HG03159 (cell line): ENCODE measurements around the gene MAGI2.

Source experiments
- ATAC-seq: cut with Tn5 transposase; IDR thresholded peaks from one replicate; pipeline ENCODE4 v1.9.1; 2021; ENCODE audit warnings: mild to moderate bottlenecking, moderate library complexity; ENCODE audit not compliant: unreplicated experiment

MAGI2 gene

GRCh38 chr7:78134256-78134655, 1319.2 kb downstream of the MAGI2 start:
- ATAC-seq: peak; percentile 60

DNA sequence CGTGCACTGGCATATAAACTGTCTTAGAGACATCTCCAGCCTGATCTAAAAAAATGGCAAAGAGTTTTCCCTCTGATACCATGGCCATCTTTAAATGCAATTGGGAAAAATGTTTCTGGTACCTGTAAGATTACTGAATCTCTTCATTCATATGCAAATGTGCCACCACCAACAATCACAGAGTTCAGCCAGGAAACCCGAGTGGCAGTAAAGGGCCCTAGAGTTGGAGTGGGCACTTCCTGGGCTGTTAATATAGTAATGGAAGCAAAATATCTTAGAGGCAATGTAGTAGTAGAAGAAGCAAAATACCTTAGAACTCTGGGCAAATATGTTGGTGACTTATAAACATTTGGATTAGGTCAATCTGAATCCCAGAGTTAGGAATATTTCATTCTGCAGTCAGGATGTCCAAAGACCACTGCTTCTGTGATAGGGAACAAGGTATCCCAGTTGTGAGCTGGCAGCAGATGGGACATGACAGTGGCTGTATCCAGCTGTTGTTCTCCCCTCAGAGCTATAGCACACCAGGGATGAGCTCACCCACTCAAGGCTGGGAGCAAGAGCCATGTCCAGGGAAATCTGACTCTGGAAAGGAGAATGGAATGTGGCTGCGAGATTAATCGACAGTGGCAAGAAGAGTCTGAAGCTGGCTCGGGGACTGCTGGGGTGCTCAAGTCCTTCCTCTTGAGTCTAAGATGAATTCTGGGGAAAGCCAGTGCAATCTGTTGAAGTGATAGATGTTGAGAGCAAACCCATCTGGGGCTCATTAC, 1322.8 kb downstream of the MAGI2 start:
- no peak for ATAC-seq

DNA sequence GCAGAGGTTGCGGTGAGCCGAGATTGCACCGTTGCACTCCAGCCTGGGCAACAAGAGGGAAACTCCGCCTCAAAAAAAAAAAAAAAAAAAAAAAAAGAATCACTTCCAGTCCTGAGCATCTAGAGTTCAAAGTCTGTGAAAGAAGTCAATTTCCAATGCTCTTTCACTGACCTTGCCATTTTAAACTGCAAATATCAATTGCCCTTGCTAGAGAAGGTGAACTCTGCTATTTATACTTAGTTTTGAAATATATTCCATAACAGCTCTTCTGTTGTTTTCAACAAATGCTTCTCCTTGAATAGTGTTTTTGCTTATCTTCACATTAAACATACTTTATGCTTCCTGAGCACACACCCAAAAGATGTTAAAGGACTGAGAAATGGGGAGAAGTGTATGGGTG, 1323.6 kb downstream of the MAGI2 start:
- no peak for ATAC-seq

GRCh38 chr7:78127009-78127408, 1326.5 kb downstream of the MAGI2 start:
- no peak for ATAC-seq

- no peak for ATAC-seq
These were observed 1327.6 kb downstream of the MAGI2 start for GRCh38 chr7:78125884-78126283.

DNA sequence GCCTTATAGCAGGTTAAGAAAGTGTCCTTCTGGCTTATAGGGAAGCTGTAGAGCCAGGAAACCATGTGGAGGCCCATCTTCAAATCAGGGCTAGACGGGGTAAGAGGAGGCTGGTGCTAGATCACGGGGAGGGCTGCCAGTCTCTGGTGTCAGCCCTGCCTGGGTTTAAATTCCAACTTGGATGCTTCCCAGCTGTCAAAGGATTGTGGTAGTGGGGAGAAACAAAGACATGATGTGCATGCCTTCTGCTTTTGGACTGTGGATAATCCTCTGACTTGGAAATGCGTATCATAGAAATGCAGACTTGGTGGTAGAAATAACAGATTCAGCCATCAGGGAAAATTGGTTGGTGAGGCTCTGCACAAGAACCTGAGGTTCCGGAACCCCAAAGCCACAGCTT, 1329.3 kb downstream of the MAGI2 start:
- no peak for ATAC-seq

DNA sequence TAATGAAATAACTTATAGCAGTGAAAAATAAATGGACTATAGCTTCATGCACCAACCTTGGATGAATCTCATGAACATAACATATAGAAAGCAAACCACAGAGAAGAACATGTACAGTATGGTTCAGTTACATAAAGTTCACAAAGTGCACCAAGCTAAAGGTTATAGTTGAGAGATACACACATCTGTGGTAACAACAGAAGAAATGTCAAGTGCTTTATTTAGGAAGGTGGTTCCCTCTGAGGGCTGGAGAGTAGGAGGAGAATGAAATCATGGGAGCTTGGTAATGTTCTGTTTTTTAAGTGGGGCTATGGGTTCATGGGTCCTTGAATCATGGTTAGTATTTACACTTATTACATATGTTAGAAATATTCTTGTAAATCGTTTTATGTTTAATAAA, 1331.6 kb downstream of the MAGI2 start:
- ATAC-seq: no peak

- ATAC-seq: no peak
These were observed 1335.0 kb downstream of the MAGI2 start for GRCh38 chr7:78118470-78118869.

DNA sequence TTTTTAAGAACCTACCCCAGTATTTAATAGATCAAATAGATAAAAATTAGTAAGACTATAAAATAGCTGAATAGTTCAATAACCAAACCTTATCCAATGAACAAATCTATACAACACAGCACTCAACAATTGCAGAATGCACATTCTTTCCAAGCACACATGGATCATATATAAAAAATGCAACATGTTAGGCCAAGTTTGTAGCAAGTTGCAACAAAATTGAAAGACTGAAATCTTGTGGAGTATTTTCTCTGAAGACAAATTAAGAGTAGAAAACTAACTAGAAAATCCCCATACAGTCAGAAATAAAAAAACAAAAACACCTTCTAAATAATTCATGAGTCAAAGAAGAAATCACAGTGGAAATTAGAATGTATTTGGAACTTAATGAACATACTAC, 1337.6 kb downstream of the MAGI2 start:
- ATAC-seq: no peak

DNA sequence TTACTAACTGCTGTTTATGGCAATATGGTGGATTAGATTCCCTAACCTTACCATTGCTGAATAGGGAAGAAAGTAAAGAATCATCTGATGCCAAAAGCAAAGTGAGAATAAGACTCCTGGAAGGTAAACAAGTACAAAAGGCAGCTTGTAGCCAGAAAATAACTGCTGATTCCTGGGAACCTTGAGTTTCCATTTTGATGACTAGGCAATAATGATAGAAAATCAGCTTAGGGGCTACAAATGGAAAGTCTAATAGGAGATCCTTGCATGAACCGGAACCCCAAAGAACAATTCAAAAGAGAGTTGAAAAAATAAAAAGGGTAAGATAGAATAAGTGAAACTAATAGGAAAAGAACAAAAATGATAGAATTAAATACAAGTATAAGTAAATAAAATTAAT, 1338.5 kb downstream of the MAGI2 start:
- no peak for ATAC-seq

DNA sequence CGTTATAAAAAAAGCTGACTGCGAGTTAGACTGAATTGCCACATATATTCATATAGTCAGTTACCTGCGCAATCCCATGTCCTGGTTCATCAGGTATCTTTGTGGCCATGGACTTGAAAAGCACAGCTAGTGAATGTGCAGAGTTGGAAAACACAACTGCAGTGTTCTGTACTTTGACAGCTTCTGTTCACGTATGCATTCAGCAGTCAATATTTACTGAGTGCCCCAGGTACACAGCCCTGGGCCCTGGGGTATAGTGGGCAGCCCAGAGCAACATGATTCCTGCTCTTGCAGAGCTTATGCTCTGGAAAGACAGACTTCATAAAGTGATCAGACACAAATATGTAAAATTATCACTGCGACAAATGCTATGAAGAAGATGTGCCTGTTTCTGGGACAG, 1341.0 kb downstream of the MAGI2 start:
- ATAC-seq: no peak

DNA sequence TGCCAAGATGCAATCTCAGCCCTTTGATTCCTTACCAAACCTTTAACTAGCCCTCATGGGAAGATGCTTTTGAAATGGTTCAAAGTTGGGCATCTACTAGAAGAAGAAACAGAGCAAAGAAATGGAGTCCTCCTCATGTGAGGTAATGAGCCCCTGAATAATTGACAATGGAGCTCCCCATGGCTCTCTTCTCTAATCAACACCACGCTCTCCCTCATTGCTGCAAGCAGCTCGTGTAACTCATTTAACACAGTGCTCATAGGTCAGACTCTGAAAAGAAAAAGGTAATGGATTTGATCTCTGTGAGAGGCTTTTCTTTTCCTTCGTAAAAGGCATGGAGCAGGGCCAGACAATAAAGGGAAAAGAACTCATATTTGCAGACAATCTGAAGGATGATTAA, 1342.1 kb downstream of the MAGI2 start:
- ATAC-seq: no peak

GRCh38 chr7:78103475-78103874, 1350.0 kb downstream of the MAGI2 start:
- ATAC-seq: no peak

- no peak for ATAC-seq
These were observed 1352.4 kb downstream of the MAGI2 start for GRCh38 chr7:78101076-78101475.

GRCh38 chr7:78099715-78100394, 1353.6 kb downstream of the MAGI2 start:
- ATAC-seq: no peak

DNA sequence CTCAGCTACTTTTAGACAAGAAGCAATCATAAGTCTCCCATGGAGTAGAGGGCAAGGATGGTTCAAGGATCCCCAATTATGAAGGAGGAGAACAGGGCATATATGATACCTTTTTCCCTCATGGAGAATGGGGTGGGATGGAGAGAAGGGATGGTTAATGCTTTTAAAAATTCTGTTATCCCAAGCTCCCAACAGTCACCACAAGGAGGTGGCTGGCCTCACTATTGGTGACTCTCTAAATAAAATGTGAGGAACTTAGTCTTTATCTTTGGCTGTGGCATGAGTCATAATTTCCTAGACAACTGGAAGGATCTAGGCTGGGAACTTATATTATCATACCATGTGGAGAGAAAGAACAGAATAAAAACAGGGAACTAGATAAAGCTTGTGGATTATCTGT, 1357.9 kb downstream of the MAGI2 start:
- no peak for ATAC-seq

DNA sequence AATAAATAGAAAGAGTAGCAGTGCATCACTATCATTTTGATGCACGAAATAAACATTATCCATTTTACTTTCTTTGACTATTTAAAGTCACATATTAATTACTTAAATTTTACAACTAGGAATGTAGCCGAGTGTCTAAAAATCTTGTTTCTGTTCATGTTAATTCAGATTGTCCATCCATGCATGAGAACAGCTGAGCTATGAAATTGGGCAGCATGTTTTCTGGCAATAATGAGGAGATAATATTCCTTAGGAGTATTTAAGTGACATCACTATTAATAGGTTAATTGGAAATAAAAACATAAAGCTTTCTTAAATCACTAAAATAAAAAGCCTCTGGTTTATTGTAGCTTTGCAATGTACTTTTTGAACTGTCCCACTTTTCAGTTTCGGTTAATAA, 1361.1 kb downstream of the MAGI2 start:
- no peak for ATAC-seq

DNA sequence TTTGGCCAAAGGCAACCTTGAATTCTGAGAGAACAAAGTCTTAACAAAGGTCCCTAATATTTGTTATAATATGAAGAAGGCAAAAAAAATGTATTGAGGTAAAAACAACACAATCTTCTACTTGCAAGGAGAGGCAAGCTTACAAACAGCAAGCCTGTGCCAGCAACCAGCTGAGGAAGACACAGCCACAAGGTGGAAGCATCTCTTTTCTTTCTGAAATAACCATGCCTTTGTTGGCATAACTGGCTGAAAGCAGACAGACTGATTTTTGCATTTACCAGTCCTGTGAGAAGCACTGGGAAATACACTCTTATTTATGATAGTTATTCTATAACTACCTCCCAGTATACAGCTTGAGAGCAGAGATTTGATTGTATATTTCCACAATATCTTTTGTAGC, 1362.9 kb downstream of the MAGI2 start:
- ATAC-seq: no peak

GRCh38 chr7:78083476-78084120, 1369.9 kb downstream of the MAGI2 start:
- ATAC-seq: no peak

DNA sequence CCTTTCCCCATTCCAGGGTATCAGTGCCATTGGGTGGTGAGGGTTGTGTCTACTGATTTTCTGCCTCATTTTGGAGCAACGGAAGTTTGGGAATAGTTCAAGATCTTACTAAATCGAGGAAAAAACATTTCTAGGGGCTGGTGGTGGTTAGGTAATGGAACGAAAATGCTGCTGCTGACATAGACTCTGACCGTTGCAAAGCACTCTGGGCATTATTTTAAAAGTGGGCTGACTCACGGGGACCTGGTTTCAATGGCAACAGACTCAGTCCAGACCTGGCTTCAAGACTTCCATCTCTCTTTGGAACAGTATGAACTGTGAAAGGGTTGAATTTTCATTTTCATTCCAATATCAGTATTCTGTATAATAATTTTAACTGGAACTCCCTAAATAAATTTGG, 1370.9 kb downstream of the MAGI2 start:
- ATAC-seq: no peak

GRCh38 chr7:78081888-78082287, 1371.6 kb downstream of the MAGI2 start:
- ATAC-seq: no peak

- ATAC-seq: no peak
These were observed 1372.1 kb downstream of the MAGI2 start for GRCh38 chr7:78081344-78081743.
